Ishikawa (cell line): ENCODE measurements around the gene PIGU.

ENCODE experiments used
- CEBPB ChIP-seq: IDR thresholded peaks from 2 replicates; pipeline ENCODE4 v1.6.1; 2012
- CREB1 ChIP-seq: IDR thresholded peaks from 2 replicates; pipeline ENCODE4 v1.6.1; 2012; ENCODE audit warnings: low read depth
- EP300 ChIP-seq: IDR thresholded peaks from 2 replicates; pipeline ENCODE4 v1.6.1; 2012; ENCODE audit warnings: borderline replicate concordance
- FOXM1 ChIP-seq: IDR thresholded peaks from 2 replicates; pipeline ENCODE4 v1.6.1; 2012; ENCODE audit warnings: low read depth, borderline replicate concordance
- MAX ChIP-seq: IDR thresholded peaks from 2 replicates; pipeline ENCODE4 v1.6.1; 2012
- NFIC ChIP-seq: IDR thresholded peaks from 2 replicates; pipeline ENCODE4 v1.6.1; 2012
- RAD21 ChIP-seq: IDR thresholded peaks from 2 replicates; pipeline ENCODE4 v1.6.1; 2012; ENCODE audit warnings: low read depth
- REST ChIP-seq: IDR thresholded peaks from 2 replicates; pipeline ENCODE4 v1.6.1; 2012; ENCODE audit warnings: low read depth, mild to moderate bottlenecking
- TAF1 ChIP-seq: IDR thresholded peaks from 2 replicates; pipeline ENCODE4 v1.6.1; 2012; ENCODE audit warnings: low read depth, mild to moderate bottlenecking
- TCF12 ChIP-seq: IDR thresholded peaks from 2 replicates; pipeline ENCODE4 v1.6.1; 2012; ENCODE audit warnings: low read depth
- TEAD4 ChIP-seq: IDR thresholded peaks from 2 replicates; pipeline ENCODE4 v1.6.1; 2012
- USF1 ChIP-seq: IDR thresholded peaks from 2 replicates; pipeline ENCODE4 v1.6.1; 2012
- YY1 ChIP-seq: IDR thresholded peaks from 2 replicates; pipeline ENCODE4 v1.6.1; 2012; ENCODE audit warnings: low read depth
- ZBTB7A ChIP-seq: IDR thresholded peaks from 2 replicates; pipeline ENCODE4 v1.6.1; 2012; ENCODE audit warnings: low read depth

GRCh38 chr20:34644951-34645350, 31.9 kb downstream of the PIGU start:
- TF ChIP-seq CEBPB (no peak), EP300 (no peak), CREB1 (no peak), ZBTB7A (no peak), NFIC (no peak), USF1 (no peak), RAD21 (no peak), MAX (no peak), TCF12 (no peak), TEAD4 (no peak), YY1 (no peak), TAF1 (no peak), REST (no peak), FOXM1 (no peak)
